GM19025 (cell line): ENCODE measurements around the gene PLEKHM3.

Experiments used
- ATAC-seq: cut with Tn5 transposase; IDR thresholded peaks from one replicate; pipeline ENCODE4 v1.9.1; 2021; ENCODE audit warnings: mild to moderate bottlenecking, low read depth, moderate library complexity; ENCODE audit not compliant: unreplicated experiment

The PLEKHM3 gene

DNA sequence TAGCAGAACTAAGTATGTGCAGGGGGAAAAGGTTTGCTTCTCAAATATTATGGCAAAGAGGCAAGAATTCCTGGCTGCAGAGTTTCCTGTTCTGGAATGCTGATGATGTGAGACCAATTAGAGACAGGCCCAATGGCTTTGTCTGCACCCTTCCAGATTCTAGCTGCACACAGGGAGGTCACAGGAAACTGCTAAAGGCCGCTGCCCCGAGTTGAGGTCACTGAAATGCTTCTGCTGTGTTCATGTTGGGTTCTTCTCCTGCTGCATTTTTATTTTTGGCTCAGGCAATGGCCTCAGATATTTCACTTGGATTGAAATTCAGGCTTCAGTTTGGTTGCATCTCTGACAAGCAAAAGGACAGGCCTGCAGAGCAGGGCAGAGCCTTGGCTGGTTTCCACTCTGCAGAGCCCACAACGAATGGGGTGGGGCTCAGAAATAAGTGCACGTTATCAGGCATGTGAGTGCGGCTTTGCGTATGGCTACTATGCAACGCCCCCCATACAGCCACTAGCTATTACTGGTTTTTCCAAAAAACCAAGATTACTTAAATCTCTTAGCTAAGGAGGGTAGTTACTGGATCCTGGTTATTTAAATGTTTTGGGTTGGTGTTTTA is 188.7 kb downstream of the PLEKHM3 start:
- no peak for ATAC-seq

- no peak for ATAC-seq
Observed at GRCh38 chr2:207835805-207836204, 189.5 kb downstream of the PLEKHM3 start.

DNA sequence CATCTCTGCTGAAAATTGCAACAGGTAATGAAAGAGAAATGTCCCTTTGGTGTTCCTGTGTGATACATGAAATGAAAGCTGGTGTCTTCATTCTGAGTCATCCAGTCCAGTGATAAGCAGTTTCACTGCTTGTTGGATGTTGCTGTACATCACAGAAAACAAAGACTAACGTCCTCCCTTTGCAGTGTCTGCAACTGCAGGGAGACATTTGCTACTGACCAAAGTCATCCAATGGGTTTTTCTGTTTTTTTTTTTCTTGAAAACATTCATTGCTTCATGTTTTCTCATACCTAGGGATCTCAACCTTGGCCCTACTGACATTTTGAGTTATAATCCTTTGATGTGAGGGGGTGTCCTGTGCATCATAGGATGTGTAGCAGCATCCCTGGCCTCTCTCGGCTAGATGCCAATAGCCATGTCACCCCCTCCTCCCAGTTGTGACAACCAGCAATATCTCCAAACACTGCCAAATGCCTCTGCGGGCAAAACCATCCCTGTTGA is 192.0 kb downstream of the PLEKHM3 start:
- ATAC-seq = peak; percentile 93

GRCh38 chr2:207831584-207832248 is 193.6 kb downstream of the PLEKHM3 start:
- ATAC-seq = no peak

GRCh38 chr2:207830778-207831438 is 194.4 kb downstream of the PLEKHM3 start:
- ATAC-seq = no peak

DNA sequence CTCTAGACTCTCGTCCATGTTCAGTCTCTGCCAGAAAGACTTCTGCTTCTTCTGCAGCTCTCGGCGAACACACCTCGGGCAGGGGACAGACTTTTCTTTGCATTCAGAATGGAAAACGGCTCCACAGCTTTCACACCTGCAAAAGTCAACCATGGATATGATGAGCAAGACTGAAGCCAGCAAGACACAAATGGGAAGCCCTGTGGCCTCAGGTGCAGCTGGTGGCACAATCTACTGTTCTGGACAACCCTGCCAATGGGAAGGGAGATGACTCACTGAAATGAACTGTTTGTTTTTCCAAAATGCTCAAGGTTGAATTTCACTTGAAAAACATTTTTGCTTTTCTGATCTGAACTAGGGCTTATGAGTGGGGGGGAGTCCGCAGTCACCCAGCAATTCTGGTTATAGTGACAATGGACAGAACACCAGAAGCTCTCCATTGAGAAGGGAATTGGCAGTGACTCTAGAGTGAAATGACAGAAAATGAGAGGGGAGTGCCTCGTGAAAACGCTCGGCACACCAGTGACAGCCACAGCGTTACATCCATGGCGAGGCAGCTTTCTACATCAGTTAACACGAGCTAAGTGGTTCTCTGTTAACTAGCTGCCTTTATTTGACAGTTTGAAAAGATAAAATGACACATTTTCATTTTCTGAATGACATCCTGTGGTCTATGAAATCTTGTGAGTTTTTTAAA is 196.8 kb downstream of the PLEKHM3 start:
- ATAC-seq = no peak

GRCh38 chr2:207825978-207826377 is 199.3 kb downstream of the PLEKHM3 start:
- ATAC-seq = no peak

DNA sequence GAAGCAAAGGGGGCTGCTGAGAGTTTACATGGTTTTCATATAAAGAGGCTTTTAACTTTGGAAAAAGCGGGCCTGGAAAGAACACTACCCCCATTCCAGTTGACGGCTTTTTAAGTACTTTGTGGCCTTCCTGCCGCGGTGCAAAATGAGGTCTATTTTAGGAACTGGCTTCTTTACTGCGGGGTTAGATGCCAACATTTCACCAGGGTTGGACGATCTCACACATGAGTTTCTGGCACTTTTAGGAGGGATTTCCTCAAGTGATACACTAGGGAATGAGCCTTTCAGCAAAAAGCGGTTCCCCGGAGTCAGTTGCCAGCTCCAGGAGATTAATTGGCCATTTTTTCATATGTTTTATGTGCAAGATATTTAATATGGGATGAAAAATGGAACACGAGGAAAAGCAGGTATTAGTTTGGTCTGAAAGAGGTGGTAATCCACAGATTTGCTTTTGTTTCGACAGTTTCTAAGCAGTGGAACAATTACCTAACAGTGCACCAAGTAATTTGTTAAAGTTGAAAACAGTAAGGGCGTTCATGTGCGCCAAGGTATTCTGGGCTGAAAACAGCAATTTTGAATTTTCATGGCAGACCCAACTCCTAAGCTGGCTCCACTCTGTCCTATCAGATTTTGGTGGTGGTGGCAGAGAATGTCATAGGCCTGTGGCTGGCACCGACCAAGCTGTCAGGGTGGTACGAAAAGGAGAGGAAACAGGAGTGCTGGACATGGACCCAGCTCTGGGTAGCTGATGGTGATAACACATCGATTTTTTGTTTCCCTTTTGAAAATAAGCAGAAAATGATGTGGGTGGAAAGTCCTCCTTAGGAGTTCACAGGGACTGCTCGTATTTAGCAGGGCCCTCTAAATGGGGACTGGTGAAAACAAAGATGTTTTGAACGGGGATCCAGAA is 200.0 kb downstream of the PLEKHM3 start:
- no peak for ATAC-seq

GRCh38 chr2:207823865-207824264 is 201.5 kb downstream of the PLEKHM3 start:
- ATAC-seq = no peak

DNA sequence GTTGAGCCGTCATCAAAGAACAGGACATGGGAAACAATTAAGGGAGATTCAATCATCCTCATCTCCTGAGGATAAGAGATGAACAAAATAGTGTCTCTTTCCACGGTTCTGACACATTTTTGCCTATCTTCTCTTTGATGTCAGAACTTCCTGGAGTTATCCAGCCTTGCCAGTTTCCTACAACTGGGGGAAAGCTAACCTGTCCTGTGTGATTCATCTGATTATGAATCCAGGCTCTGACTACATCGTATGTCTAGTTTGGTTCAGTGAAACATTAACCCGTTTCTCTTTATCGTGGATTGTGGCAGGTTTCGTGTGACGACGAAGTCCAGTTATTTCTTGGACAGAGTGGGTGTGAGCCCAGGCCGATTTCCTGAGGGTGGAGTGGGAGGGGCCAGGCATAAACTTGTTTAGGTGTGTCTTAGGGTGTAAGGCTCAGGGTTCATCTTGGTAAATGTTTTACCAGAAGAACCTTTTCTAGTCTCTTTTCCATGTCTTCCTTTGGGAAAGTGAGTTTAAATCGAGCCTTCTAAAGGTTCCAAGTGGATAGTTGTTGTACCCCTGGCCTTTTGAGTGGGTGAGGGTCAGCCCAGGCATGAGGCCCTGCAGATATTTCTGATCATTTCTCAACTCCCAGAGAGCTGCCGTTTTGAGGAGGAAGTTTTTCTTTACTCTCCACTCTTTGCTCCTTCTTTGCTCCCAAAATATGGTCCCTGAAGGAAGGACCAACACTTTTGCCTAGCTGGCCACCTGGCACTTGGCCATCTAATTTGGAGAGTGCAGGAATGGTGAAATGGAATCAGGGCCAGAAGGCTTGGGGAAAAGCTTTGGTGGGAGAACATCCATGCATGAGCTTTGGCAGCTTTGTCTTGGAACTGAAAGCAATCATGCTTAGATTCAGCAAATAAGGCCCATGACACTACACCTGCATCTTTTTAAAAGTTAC is 205.2 kb downstream of the PLEKHM3 start:
- no peak for ATAC-seq

- ATAC-seq = no peak
Observed at GRCh38 chr2:207819021-207819797, 206.1 kb downstream of the PLEKHM3 start.

DNA sequence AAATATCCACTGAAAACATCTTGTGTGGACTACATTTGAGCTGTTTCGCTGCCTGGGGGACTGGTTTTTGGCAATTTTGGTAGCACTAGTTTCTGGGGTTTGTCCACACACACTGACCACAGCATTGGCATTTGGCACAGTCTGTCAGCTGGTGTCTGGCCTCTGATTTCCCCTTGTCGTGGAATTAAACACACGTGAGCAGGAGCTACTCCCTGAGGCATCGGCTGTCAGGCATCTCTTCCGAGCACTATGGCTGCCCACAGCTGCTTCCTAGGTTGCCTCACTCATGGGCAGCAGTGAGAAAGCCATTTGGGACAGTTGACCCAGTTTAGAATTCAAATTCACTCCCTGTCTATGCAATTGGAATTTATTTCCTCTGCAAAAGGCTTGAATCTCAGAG is 208.8 kb downstream of the PLEKHM3 start:
- ATAC-seq = no peak

- ATAC-seq = no peak
Observed at GRCh38 chr2:207815254-207815653, 210.1 kb downstream of the PLEKHM3 start.

DNA sequence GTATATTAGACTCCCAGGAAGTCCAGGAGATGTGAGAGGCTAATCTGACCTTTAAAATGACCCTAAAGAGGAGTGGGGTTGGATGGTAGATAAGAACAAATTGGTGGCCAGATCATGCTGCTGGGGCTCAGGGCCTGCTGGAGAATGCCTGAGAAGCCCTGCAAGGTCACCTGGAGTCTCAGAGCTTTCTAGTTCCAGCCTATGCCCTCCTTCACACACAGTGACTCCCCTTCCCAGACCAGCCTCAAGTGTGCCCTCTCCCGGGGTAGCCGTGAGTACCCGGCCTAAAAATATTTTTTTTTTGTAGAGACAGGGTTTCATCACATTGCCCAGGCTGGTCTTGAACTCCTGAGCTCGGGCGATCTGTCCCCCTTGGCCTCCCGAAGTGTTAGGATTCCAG is 211.4 kb downstream of the PLEKHM3 start:
- ATAC-seq = no peak

DNA sequence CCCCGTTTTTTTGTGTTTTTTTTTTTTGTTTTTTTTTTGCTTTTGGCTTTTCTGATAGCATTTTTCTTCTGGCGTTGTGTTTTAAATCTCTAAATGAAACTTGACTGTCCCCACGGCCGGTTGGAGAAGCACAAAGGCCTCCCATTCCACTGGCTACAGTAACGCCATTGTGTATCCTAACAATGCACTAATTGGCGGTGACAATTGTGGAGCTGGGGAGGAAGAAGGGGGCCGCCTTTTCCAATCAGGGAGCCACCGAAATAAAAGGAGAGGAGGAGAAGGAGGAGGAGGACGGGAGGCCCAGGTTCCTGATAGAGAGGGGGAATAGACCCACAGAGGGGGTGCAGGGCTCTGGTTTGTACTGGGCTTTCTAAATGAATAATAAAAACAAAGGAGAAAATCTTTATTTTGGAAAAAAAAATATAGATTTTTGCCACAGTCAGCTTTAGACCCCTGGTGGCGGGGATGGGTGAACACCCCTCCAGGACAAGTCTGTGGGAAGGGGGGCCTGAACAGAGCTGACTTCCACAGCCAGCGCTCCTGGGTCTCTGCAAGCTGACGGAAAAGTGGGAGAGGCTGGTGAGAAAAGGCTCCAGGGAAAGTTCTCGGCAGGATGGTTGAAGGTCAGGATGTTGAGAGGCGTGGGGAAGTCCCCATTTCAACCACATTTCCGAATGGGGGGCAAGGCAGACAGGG is 212.0 kb downstream of the PLEKHM3 start:
- ATAC-seq = no peak

DNA sequence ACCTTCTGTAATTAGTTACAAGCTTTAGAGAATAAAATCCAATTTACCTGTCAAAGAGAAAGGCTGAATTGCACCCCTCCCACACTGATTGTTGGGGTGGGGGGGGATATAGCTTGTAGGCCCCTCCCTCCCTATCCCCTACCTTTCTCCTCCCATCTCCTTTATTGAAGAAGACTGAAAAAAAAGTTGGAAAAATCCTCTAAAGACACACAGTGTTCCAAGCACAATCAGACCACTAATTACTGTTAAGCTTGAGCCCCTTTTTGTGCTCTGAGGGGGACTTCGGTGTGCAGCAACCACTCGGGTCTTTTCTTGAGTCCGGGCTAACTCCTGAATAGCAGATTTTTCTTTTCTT is 212.6 kb downstream of the PLEKHM3 start:
- no peak for ATAC-seq

GRCh38 chr2:207812058-207812725 is 213.1 kb downstream of the PLEKHM3 start:
- no peak for ATAC-seq
